K562 (cell line): ENCODE data around the gene COMMD4. TPM values are rescaled to one million over a fixed set of nuclear protein-coding genes. Genes with fewer than 3 reads are reported as not detected.

ENCODE experiments used
- ATAC-seq: fragments of 200-7000 bp; cut with Tn5 transposase; 3 replicates; pipeline ENCODE4 v1.9.1; 2020; ENCODE audit warnings: moderate library complexity
- BruUV-seq: library from RNA; stranded (reverse); fragments of 400-500 nt; replicated peaks from 2 replicates; lab custom pipeline; 2021; lab: Mats Ljungman, UMichigan
- CTCF ChIA-PET: fragments of 300-600 bp; formaldehyde crosslinking; extraction: SDS; loops from one replicate; lab custom pipeline; 2021; ENCODE audit warnings: low intra/inter-chr PET ratio; lab: Yijun Ruan, JAX
- POLR2A ChIA-PET: fragments of 300-600, 350-650 bp; sonication (Branson Sonifier 250); formaldehyde crosslinking; extraction: SDS; loops from one replicate; lab custom pipeline; 2021; ENCODE audit warnings: antibody characterized with exemption, inconsistent platforms; lab: Yijun Ruan, JAX
- DNase-seq, 4 experiments: peaks; one replicate each; pipeline versions ENCODE4 v3.0.0 to v3.0.0-alpha.2; 2011 to 2018; ENCODE audit warnings: low spot score in 3 of 4, mixed read lengths in 3 of 4; ENCODE audit errors: extremely low read depth in 1 of 4
- FAIRE-seq: peaks from 2 replicates; lab custom pipeline; 2011; peaks lifted over from hg19 to GRCh38; lab: Jason Lieb, UNC
- H2AFZ ChIP-seq: 2 replicates; pipeline ENCODE4 v1.6.0; 2011; ENCODE audit warnings: low read depth, low read length, control low read depth, inconsistent platforms
- H3K27ac ChIP-seq: fragments of 200-600 bp; 3 replicates; pipeline ENCODE4 v1.8.0; 2011; ENCODE audit warnings: low read depth, mild to moderate bottlenecking, control low read depth, inconsistent platforms, low read length, moderate library complexity, mixed read lengths; ENCODE audit errors: extremely low read depth
- H3K27me3 ChIP-seq, 2 experiments: fragments of 300-600 bp in 1 of 2; 2 replicates in 1 of 2; 3 replicates in 1 of 2; pipeline versions ENCODE4 v1.6.0 to v1.8.0; 2011; ENCODE audit warnings: inconsistent platforms in 2 of 2, low read length in 2 of 2, mild to moderate bottlenecking in 1 of 2, mixed read lengths in 1 of 2, moderate library complexity in 1 of 2; ENCODE audit not compliant: control insufficient read depth in 2 of 2, insufficient read depth in 2 of 2
- H3K36me3 ChIP-seq: fragments of 300-600 bp; 3 replicates; pipeline ENCODE4 v1.8.0; 2011; ENCODE audit warnings: mild to moderate bottlenecking, low read length, inconsistent platforms; ENCODE audit not compliant: control insufficient read depth, insufficient read depth
- H3K4me1 ChIP-seq, 2 experiments: fragments of 200-600 bp in 1 of 2; replicated peaks in 1 of 2; 2 replicates in 1 of 2; 3 replicates in 1 of 2; pipeline versions ENCODE4 v1.5.1 to v1.8.0; 2011; ENCODE audit warnings: inconsistent platforms in 2 of 2, low read length in 2 of 2, mild to moderate bottlenecking in 1 of 2, mixed read lengths in 1 of 2, moderate library complexity in 1 of 2; ENCODE audit not compliant: control insufficient read depth in 2 of 2, insufficient read depth in 2 of 2
- H3K4me2 ChIP-seq: 2 replicates; pipeline ENCODE4 v1.6.1; 2011; ENCODE audit warnings: low read length, control low read depth, inconsistent platforms, mixed read lengths; ENCODE audit not compliant: insufficient read depth
- H3K4me3 ChIP-seq: fragments of 200-600 bp; sonication (generic), shearing (Covaris generic); 2 replicates; pipeline ENCODE4 v1.5.1; 2016; ENCODE audit warnings: control low read depth, inconsistent platforms
- H3K79me2 ChIP-seq: fragments of 200-600 bp; 3 replicates; pipeline ENCODE4 v1.8.0; 2011; ENCODE audit warnings: low read length, inconsistent platforms; ENCODE audit not compliant: control insufficient read depth, insufficient read depth
- H3K9ac ChIP-seq, 2 experiments: 2 replicates each; pipeline versions ENCODE4 v1.6.0 to v1.6.1; 2011; ENCODE audit warnings: low read depth in 2 of 2, low read length in 2 of 2, control low read depth in 1 of 2, inconsistent platforms in 1 of 2, mild to moderate bottlenecking in 1 of 2, mixed read lengths in 1 of 2; ENCODE audit not compliant: insufficient read depth in 1 of 2
- H3K9me1 ChIP-seq: one replicate; pipeline ENCODE4 v1.6.0; 2011; ENCODE audit warnings: inconsistent platforms, mild to moderate bottlenecking, low read length, moderate library complexity; ENCODE audit not compliant: control insufficient read depth, insufficient read depth
- H3K9me3 ChIP-seq: replicated peaks from 2 replicates; pipeline ENCODE4 v1.5.1; 2011; ENCODE audit warnings: low read depth, low read length, inconsistent platforms; ENCODE audit not compliant: control insufficient read depth, insufficient read depth
- H4K20me1 ChIP-seq: replicated peaks from 2 replicates; pipeline ENCODE4 v1.6.1; 2011; ENCODE audit warnings: low read length, inconsistent platforms, mixed read lengths; ENCODE audit not compliant: control insufficient read depth, insufficient read depth
- CC2D1A ChIP-seq: fragments of 450-650 bp; IDR thresholded peaks from 2 replicates; pipeline ENCODE4 v1.6.1; 2017; ENCODE audit warnings: mild to moderate bottlenecking
- DIDO1 ChIP-seq: fragments of 450-650 bp; IDR thresholded peaks from 2 replicates; pipeline ENCODE4 v1.6.1; 2016; ENCODE audit warnings: low read depth, missing biosample characterization, missing genetic modification characterization
- HEY1 ChIP-seq: fragments of 250-450 bp; sonication (Bioruptor Pico); IDR thresholded peaks from 2 replicates; pipeline ENCODE4 v1.5.0; 2020; ENCODE audit warnings: mild to moderate bottlenecking, moderate library complexity, borderline replicate concordance
- KLF1 ChIP-seq: fragments of 450-650 bp; IDR thresholded peaks from 2 replicates; pipeline ENCODE4 v1.6.1; 2016; ENCODE audit warnings: missing genetic modification characterization, missing compliant biosample characterization
- MYC ChIP-seq, 2 experiments: fragments of 250-450 bp in 1 of 2; sonication (Bioruptor Pico) in 1 of 2; IDR thresholded peaks; 2 replicates each; pipeline versions ENCODE4 v1.5.1 to v1.6.1; 2012 to 2021; ENCODE audit warnings: low read depth in 2 of 2, borderline replicate concordance in 1 of 2, improper control_type of control experiment in 1 of 2, low read length in 1 of 2, mild to moderate bottlenecking in 1 of 2, moderate library complexity in 1 of 2
- NFYB ChIP-seq: IDR thresholded peaks from 2 replicates; pipeline ENCODE4 v1.6.1; 2011; ENCODE audit warnings: mild to moderate bottlenecking, moderate library complexity; ENCODE audit not compliant: insufficient read length; ENCODE audit errors: extremely low read depth
- PHTF2 ChIP-seq: fragments of 250-450 bp; sonication (Bioruptor Pico); IDR thresholded peaks from 2 replicates; pipeline ENCODE4 v1.5.0; 2021; ENCODE audit warnings: mild to moderate bottlenecking
- RBM22 ChIP-seq: fragments of 200-400 bp; formaldehyde crosslinking; IDR thresholded peaks from 2 replicates; pipeline ENCODE4 v1.6.1; 2018; ENCODE audit warnings: low read length, low read depth; ENCODE audit not compliant: poor library complexity, severe bottlenecking
- RCOR1 ChIP-seq, 2 experiments: IDR thresholded peaks; 2 replicates each; pipeline ENCODE4 v1.6.1; 2012; ENCODE audit warnings: low read depth in 2 of 2, low read length in 2 of 2, borderline replicate concordance in 1 of 2, improper control_type of control experiment in 1 of 2
- SMARCA5 ChIP-seq: fragments of 450-650 bp; IDR thresholded peaks from 2 replicates; pipeline ENCODE4 v1.6.1; 2016
- SPI1 ChIP-seq: IDR thresholded peaks from 2 replicates; pipeline ENCODE4 v1.6.1; 2011; ENCODE audit warnings: low read depth, low read length, control low read depth, borderline replicate concordance
- TCFL5 ChIP-seq: fragments of 250-450 bp; sonication (Bioruptor Pico); conservative IDR thresholded peaks from 2 replicates; pipeline ENCODE4 v1.6.1; 2021; ENCODE audit warnings: mild to moderate bottlenecking, moderate library complexity, matching md5 sums
- ZNF324 ChIP-seq: fragments of 250-450 bp; sonication (Bioruptor Pico); IDR thresholded peaks from 2 replicates; pipeline ENCODE4 v1.4.0; 2020; ENCODE audit warnings: mild to moderate bottlenecking
- WGBS: fragments of 100-300 bp; shearing (Covaris generic); methylation state at CpG from one replicate; pipeline ENCODE4 v1.1.6; 2016; ENCODE audit warnings: low coverage, mixed read lengths; ENCODE audit not compliant: insufficient coverage; ENCODE audit errors: missing lambda C conversion rate; 5-methylcytosine and 5-hydroxymethylcytosine counted together
- in situ Hi-C: fragments of 300-500 bp; cut with MboI; formaldehyde crosslinking; loops from 4 replicates; pipeline ENCODE4 v1.15.0; 2018; ENCODE audit warnings: inconsistent platforms, mixed read lengths
- intact Hi-C: fragments of 100-400 bp; cut with micrococcal nuclease; formaldehyde crosslinking; loops from 2 replicates; pipeline ENCODE4 v1.14.2; 2022
- polyA plus RNA-seq, 8 experiments: library from polyadenylated mRNA; depleted of rRNA in 4 of 8; stranded (reverse) in 5 of 8; unstranded in 3 of 8; fragments of >200 nt; fragmentation: Nextera tagmentation in 2 of 8; fragmentation: Illumina TruSeq in 1 of 8; extraction: Ambion mirVana in 2 of 8; extraction: Trizol in 1 of 8; gene quantifications; 2 replicates each; pipeline versions ENCODE4 v1.2.1 to v1.2.3, GENCODE V29; 2011 to 2014; ENCODE audit warnings: inconsistent platforms in 1 of 8, missing spikeins in 1 of 8
- total RNA-seq, 7 experiments: library from RNA; depleted of rRNA in 6 of 7; stranded (reverse); fragments of >200 nt in 6 of 7; fragmentation: Illumina TruSeq in 2 of 7; extraction: Trizol in 2 of 7; gene quantifications; 2 replicates each; pipeline versions ENCODE4 v1.2.1 to v1.2.3, GENCODE V29; 2011 to 2021; ENCODE audit warnings: low replicate concordance in 1 of 7
- TF ChIP-seq, protein P1 (sequence below): fragments of 250-450 bp; sonication (Bioruptor Pico); IDR thresholded peaks from 2 replicates; pipeline ENCODE4 v1.5.1; 2021; ENCODE audit warnings: mild to moderate bottlenecking
- TF ChIP-seq, protein P2 (sequence below): sonication (generic); formaldehyde crosslinking; IDR thresholded peaks from 2 replicates; pipeline ENCODE4 v1.8.1; 2023; ENCODE audit warnings: mild to moderate bottlenecking, missing genetic modification reagents

COMMD4 gene
- total and polyA plus RNA-seq, 9 of the 15 experiments (the other 6 are each of a cell fraction or from before 2014, with no cell fraction given): 20.4 to 140 (median 63.9) TPM

DNA sequence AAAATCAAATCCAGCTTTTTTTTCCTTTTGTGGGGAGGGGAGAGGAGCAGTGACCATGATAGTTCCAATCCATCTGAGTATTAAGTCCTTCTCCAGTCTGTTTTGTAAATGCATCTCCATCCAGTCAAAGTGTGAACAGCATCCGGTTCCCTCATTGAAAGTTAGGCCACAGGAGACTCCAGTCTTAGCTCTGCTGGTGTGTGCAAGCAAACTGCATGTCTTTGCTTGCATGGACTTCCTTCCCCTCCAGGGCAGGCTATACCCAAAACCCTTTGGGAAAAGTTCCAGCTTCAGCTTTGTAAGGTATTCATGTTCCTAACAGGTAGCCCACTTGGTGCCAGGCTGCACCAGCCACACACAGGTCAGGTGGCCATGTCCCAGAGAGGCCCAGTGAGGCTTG is 35.6 kb downstream of the COMMD4 start:
- H3K36me3 ChIP-seq: peaks cover 77% of the 10 kb centered on the region

More for the DNA sequence above, 35.6 kb downstream of the COMMD4 start:
- Histone ChIP-seq H3K4me2 (no peak overlapping the region), H3K27ac (no peak overlapping the region), H3K79me2 (peaks cover 26% of the 10 kb centered on the region), H3K4me1 (peaks cover 12 to 14% of the 10 kb centered on the region in 2 experiments; a peak in 4 of 5 replicates), H4K20me1 (peaks cover 10% of the 10 kb centered on the region), H3K9me3 (no peaks in the 10 kb centered on the region), H2AFZ (no peak overlapping the region), H3K27me3 (no peaks in the 10 kb centered on the region), H3K4me3 (no peak overlapping the region), H3K9ac (no peak overlapping the region), H3K9me1 (peaks cover 4% of the 10 kb centered on the region)
- ATAC-seq (no peak), DNase-seq (no peak), FAIRE-seq (no peak)
- in situ Hi-C loops (no loop called here), intact Hi-C loops (no loop called here)
- ChIA-PET POLR2A (interaction anchor here (1.1 to 1.3 kb wide), 2 partner anchors 9 to 12 kb away, joined by 3 read pairs; no protein-coding TSS in a partner anchor), CTCF (no interaction called here)
- no peak for TF ChIP-seq TCFL5 (CRISPR knock-in tag)
- TF ChIP-seq NFYB: no peak
- TF ChIP-seq, protein P1, sequence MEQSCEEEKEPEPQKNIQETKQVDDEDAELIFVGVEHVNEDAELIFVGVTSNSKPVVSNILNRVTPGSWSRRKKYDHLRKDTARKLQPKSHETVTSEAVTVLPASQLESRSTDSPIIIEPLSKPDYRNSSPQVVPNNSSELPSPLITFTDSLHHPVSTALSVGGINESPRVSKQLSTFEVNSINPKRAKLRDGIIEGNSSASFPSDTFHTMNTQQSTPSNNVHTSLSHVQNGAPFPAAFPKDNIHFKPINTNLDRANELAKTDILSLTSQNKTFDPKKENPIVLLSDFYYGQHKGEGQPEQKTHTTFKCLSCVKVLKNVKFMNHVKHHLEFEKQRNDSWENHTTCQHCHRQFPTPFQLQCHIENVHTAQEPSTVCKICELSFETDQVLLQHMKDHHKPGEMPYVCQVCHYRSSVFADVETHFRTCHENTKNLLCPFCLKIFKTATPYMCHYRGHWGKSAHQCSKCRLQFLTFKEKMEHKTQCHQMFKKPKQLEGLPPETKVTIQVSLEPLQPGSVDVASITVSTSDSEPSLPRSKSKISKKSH: no peak
- no peak for TF ChIP-seq RCOR1 (IDR thresholded peaks at IDR 0.05; ENCODE audit: borderline replicate concordance in 1 of 2, low read depth in 2 of 2, low read length in 2 of 2)
- TF ChIP-seq HEY1 (CRISPR knock-in tag): no peak
- TF ChIP-seq KLF1 (tag): no peak
- no peak for TF ChIP-seq PHTF2 (CRISPR knock-in tag)
- TF ChIP-seq RBM22: no peak
- TF ChIP-seq, protein P2, sequence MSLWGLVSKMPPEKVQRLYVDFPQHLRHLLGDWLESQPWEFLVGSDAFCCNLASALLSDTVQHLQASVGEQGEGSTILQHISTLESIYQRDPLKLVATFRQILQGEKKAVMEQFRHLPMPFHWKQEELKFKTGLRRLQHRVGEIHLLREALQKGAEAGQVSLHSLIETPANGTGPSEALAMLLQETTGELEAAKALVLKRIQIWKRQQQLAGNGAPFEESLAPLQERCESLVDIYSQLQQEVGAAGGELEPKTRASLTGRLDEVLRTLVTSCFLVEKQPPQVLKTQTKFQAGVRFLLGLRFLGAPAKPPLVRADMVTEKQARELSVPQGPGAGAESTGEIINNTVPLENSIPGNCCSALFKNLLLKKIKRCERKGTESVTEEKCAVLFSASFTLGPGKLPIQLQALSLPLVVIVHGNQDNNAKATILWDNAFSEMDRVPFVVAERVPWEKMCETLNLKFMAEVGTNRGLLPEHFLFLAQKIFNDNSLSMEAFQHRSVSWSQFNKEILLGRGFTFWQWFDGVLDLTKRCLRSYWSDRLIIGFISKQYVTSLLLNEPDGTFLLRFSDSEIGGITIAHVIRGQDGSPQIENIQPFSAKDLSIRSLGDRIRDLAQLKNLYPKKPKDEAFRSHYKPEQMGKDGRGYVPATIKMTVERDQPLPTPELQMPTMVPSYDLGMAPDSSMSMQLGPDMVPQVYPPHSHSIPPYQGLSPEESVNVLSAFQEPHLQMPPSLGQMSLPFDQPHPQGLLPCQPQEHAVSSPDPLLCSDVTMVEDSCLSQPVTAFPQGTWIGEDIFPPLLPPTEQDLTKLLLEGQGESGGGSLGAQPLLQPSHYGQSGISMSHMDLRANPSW (CRISPR knock-in tag): no peak
- no peak for TF ChIP-seq MYC (IDR thresholded peaks at IDR 0.05; ENCODE audit: low read depth, low read length)
- no peak for TF ChIP-seq MYC (CRISPR knock-in tag; IDR thresholded peaks at IDR 0.05; ENCODE audit: borderline replicate concordance, low read depth)
- no peak for TF ChIP-seq SPI1
- TF ChIP-seq SMARCA5: no peak
- no peak for TF ChIP-seq ZNF324
- no peak for TF ChIP-seq DIDO1 (tag)
- no peak for TF ChIP-seq CC2D1A
- BruUV-seq: no TSS peak
- WGBS: 85% methylated on average over 1 of the region's 1 CpG
